Kidney (tissue), 14 donors: ENCODE data around the gene DST. TPM values are rescaled to one million over a fixed set of nuclear protein-coding genes. Genes with fewer than 3 reads are reported as not detected.

ENCODE experiments used
- DNase-seq, 5 donors: peaks; one replicate each; pipeline ENCODE4 v3.0.0-alpha.2; 2013 to 2020
- FAIRE-seq: peaks from 2 replicates; lab custom pipeline; 2012; peaks lifted over from hg19 to GRCh38; lab: Jason Lieb, UNC
- H3K27ac ChIP-seq, 2 donors: one replicate each; pipeline ENCODE4 v1.7.0; 2013; ENCODE audit warnings: low read depth in 2 of 2, low read length in 2 of 2, inconsistent platforms in 1 of 2
- H3K27me3 ChIP-seq: one replicate; pipeline ENCODE4 v1.7.1; 2013; ENCODE audit warnings: low read length, inconsistent platforms; ENCODE audit not compliant: control insufficient read depth, insufficient read depth
- H3K36me3 ChIP-seq, 3 donors: one replicate each; pipeline versions ENCODE4 v1.7.0 to v1.7.1; 2013; ENCODE audit warnings: low read length in 3 of 3, control low read depth in 1 of 3, inconsistent platforms in 1 of 3; ENCODE audit not compliant: insufficient read depth in 3 of 3, control insufficient read depth in 2 of 3
- H3K4me1 ChIP-seq, 3 donors: one replicate each; pipeline versions ENCODE4 v1.7.0 to v1.7.1; 2013; ENCODE audit warnings: low read length in 3 of 3, inconsistent platforms in 1 of 3, low read depth in 1 of 3; ENCODE audit not compliant: control insufficient read depth in 2 of 3, insufficient read depth in 2 of 3
- H3K4me3 ChIP-seq, 3 donors: one replicate each; pipeline versions ENCODE4 v1.7.0 to v1.8.1; 2013; ENCODE audit warnings: low read length in 3 of 3, control low read depth in 1 of 3, inconsistent platforms in 1 of 3
- H3K9ac ChIP-seq, 3 donors: one replicate each; pipeline versions ENCODE4 v1.7.0 to v1.7.1; 2013; ENCODE audit warnings: low read length in 3 of 3, control low read depth in 1 of 3, inconsistent platforms in 1 of 3
- H3K9me3 ChIP-seq, 3 donors: one replicate each; pipeline versions ENCODE4 v1.7.0 to v1.7.1; 2013; ENCODE audit warnings: low read length in 3 of 3, control low read depth in 1 of 3, inconsistent platforms in 1 of 3; ENCODE audit not compliant: control insufficient read depth in 2 of 3, insufficient read depth in 1 of 3
- CTCF ChIP-seq: IDR thresholded peaks from 3 replicates; pipeline ENCODE4 v1.5.1; 2012; ENCODE audit warnings: mild to moderate bottlenecking, moderate library complexity, borderline replicate concordance; ENCODE audit not compliant: insufficient read depth; ENCODE audit errors: extremely low read depth
- intact Hi-C: fragments of 100-400 bp; cut with DNase I; formaldehyde crosslinking; loops from one replicate; pipeline ENCODE4 v1.11.1; 2022
- polyA plus RNA-seq: library from polyadenylated mRNA; stranded (reverse); fragments of 350-450 nt; fragmentation: Illumina TruSeq; extraction: RNeasy Lipid Tissue Mini Kit (QIAGEN cat#74804); gene quantifications from one replicate; pipeline ENCODE4 v1.2.3, GENCODE V29; 2014; ENCODE audit warnings: low read depth, low replicate concordance; ENCODE audit not compliant: insufficient read depth
- total RNA-seq: library from RNA; stranded (reverse); fragmentation: NEBNext Ultra II Directional; extraction: Animal tissue kit (Norgen Biotek cat#: 25700); gene quantifications from one replicate; pipeline ENCODE4 v1.2.1, GENCODE V29; 2021
- donor health status: control.
- donor health status: control.
- donor health status: control.
- donor health status: control.
- donor health status: control.
- donor health status: DM: yes; HTN: yes; CAD: no.
- donor health status: Normal renal cell carcinoma (clear cell type).

The DST gene
- total and polyA plus RNA-seq, 2 donors from 2014 or later, result 68.2 to 259 TPM

GRCh38 chr6:56550301-56550700 is 92.4 kb downstream of the DST start:
- DNase-seq, result no peak

GRCh38 chr6:56549014-56549413 is 93.7 kb downstream of the DST start:
- no peaks in the 10 kb centered on the region for H3K4me1 ChIP-seq
- peak overlapping the region in 1 of 3 donors; percentile 8 for H3K4me3 ChIP-seq
- H3K36me3 ChIP-seq, result no peaks in the 10 kb centered on the region
- no peak overlapping the region for H3K9ac ChIP-seq
- peak; percentile 32 for TF ChIP-seq CTCF
- H3K27ac ChIP-seq, result no peak overlapping the region
- intact Hi-C loops, result no loop called here
- peak in 1 of 5 donors; percentile 41 for DNase-seq
- peak; percentile 81 for FAIRE-seq
- H3K27me3 ChIP-seq, result no peaks in the 10 kb centered on the region
- H3K9me3 ChIP-seq, result no peaks in the 10 kb centered on the region

More at GRCh38 chr6:56550301-56550700, 92.4 kb downstream of the DST start:
- no peak overlapping the region for H3K27ac ChIP-seq
- no peak for FAIRE-seq
- no peak overlapping the region for H3K4me3 ChIP-seq
- H3K9me3 ChIP-seq, result no peaks in the 10 kb centered on the region
- intact Hi-C loops, result no loop called here
- peaks cover 0 to 6% (median 0%) of the 10 kb centered on the region in 3 donors for H3K36me3 ChIP-seq
- no peaks in the 10 kb centered on the region for H3K27me3 ChIP-seq
- no peak overlapping the region for H3K9ac ChIP-seq
- TF ChIP-seq CTCF, result no peak
- H3K4me1 ChIP-seq, result no peaks in the 10 kb centered on the region

- H3K4me3 ChIP-seq, result no peak overlapping the region
- H3K27ac ChIP-seq, result no peak overlapping the region
- no peak overlapping the region for H3K9ac ChIP-seq
- FAIRE-seq (no peak), DNase-seq (no peak)
- peaks cover 0 to 3% (median 0%) of the 10 kb centered on the region in 3 donors for H3K4me1 ChIP-seq
- no peaks in the 10 kb centered on the region for H3K9me3 ChIP-seq
- no peaks in the 10 kb centered on the region for H3K36me3 ChIP-seq
- no peaks in the 10 kb centered on the region for H3K27me3 ChIP-seq
- intact Hi-C loops, result no loop called here
- no peak for TF ChIP-seq CTCF
Measured at GRCh38 chr6:56547687-56548086, 95.0 kb downstream of the DST start.
